GM12874 (cell line): Measurements from ENCODE around the gene FAM114A2.

Source experiments
- TF ChIP-seq, protein P1 (sequence below): IDR thresholded peaks from 2 replicates; pipeline ENCODE4 v1.5.1; 2011; ENCODE audit warnings: low read depth, mild to moderate bottlenecking, control low read depth, low read length, moderate library complexity; ENCODE audit not compliant: insufficient read depth

FAM114A2 gene

DNA sequence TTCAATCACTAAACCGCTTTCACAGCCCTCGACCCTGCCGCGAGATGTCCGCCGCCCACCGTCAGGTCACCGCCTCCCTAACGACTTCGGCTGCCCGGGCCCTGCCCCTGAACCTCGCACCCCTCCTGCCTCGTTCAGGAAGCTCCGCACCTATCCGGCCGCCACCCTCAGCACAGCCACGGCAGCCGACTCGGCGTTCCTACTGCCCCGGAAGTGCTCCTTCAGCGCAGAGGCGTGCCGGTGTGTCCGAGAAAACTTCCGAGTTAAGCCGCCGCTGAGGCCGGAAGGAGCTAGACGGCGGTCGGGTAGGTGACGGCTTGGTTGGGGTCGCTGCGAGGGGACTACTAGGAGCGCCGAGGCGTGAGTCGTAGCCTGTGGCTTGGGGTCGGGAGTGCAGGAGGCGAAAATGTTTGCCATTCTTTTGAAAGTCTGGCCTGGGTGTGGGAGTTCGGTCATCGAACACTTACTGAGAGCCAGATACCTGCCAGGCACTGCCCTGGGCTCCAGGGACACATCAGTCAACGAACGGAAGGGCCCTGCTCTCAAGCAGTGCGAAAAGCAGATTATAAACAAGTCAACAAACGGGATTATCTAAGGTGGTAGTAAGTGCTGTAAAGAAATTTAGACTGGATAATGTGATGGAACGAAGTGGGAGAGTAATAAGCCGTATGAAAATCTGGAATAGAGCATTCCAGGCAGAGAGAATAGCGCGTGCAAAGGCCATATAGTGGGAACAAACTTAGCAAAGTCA, at the start of gene FAM114A2, which contains the start of gene MFAP3:
FAM114A2 (minus strand) TSS at position 204 of the 751 bp plus-strand sequence. CDS start 3,957 bp downstream, outside the sequence.
MFAP3 (plus strand) TSS at position 261 of the 751 bp plus-strand sequence. CDS start 10,756 bp downstream, outside the sequence.
- TF ChIP-seq, protein P1, sequence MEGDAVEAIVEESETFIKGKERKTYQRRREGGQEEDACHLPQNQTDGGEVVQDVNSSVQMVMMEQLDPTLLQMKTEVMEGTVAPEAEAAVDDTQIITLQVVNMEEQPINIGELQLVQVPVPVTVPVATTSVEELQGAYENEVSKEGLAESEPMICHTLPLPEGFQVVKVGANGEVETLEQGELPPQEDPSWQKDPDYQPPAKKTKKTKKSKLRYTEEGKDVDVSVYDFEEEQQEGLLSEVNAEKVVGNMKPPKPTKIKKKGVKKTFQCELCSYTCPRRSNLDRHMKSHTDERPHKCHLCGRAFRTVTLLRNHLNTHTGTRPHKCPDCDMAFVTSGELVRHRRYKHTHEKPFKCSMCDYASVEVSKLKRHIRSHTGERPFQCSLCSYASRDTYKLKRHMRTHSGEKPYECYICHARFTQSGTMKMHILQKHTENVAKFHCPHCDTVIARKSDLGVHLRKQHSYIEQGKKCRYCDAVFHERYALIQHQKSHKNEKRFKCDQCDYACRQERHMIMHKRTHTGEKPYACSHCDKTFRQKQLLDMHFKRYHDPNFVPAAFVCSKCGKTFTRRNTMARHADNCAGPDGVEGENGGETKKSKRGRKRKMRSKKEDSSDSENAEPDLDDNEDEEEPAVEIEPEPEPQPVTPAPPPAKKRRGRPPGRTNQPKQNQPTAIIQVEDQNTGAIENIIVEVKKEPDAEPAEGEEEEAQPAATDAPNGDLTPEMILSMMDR, result no peak

DNA sequence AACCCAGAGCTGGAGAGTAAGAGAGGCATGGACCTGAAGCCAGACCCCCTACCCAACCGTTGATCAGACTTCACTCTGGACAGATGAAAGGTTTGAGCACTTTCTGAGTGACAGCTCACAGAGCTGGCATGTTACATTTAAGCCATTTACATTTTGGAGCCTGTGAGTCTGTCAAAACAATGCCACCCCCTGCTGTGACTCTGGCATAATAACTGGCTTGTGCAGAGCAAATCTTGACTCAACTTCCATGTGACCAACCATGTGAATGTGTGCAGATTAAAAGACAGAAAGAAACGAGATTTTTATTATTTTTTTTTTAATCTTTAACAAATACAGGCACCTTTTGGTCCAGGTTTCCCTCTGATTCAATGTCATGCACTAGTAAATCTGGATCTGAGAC, 48.5 kb upstream of the FAM114A2 start:
- TF ChIP-seq, protein P1, result no peak

DNA sequence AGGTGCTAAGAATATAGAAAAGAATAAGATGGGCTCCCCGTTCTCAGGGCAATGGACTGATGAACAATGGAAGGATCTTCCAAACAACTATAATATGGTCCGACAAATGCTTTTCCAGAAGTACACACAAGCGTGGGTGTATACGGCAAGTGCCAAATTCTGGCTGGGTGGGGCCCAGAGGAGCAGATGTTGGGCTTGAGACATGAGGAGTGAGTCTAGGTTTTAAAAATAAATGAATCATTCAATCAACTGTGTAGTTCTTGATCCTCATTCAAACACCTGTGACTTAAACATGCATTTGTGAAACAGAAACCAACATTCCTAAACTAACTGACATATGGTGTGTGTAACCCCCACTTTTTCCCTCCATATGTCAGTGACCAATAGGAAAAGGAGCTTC, 47.9 kb upstream of the FAM114A2 start:
- TF ChIP-seq, protein P1, result no peak

DNA sequence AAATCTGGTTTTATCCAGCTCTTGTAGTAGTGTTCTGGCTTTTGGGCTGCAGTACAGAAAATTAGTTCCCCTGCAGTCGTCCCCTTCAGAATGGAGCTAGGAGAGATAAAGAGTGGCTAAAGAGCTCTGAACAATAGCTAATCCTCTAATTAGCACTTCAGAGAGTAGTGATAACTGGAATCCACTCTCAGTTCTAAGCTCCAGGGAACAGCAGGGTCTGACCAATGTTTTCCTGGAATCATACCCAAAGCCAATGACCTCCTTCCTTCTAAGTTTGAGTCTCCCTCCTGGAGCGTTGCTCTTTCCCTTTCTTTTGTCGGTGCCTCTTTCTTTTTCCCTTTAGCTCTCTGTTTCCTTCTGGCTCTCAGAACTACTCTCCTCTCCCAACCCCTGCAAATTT, 47.4 kb upstream of the FAM114A2 start:
- TF ChIP-seq, protein P1, result no peak

DNA sequence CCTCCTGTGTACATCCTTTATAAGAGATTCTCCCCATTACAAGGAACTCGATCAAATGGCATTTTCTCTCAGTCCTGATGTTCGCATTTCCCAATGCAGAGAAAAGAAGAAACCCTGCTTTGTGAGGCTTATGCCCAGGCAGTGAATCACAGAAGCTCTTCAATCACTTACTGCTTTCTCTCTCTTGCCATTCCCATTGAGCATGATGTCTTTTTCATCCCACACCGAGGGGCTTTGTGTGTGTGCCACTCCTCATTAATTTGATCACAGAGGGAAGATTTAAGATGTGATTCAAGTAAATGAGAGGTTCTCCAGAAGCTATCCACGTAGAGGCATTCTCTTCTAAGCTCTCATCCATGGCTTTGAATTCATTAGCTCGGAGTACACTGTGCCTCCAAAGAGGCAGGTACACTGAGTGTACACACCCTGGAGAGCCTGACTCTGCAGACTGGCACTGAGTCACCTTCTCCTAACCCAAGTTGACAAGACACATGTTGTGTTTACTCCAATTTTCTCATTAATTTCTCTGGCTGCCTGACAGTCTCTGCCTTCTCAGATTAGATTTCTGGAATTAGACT, 45.4 kb upstream of the FAM114A2 start:
- TF ChIP-seq, protein P1, result no peak

DNA sequence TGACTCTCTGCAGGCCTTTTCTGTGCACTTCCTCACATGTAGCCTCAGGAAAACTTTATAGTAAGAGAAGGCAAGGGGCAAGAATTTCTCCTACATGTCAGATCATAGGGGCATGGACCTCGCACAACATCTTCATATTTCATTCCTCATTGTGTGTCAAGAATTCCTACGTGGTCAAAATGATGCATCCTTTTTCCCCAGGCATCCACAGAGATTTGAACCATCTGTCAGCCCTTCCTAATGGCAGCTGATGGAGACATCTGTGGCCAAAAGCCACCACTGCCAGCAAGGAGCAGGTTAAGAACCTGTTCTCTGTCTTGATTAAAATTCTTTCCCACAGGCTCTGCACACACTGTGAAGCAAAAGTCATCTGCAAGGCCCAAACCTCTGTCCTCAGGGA, 42.5 kb upstream of the FAM114A2 start:
- TF ChIP-seq, protein P1, result no peak

DNA sequence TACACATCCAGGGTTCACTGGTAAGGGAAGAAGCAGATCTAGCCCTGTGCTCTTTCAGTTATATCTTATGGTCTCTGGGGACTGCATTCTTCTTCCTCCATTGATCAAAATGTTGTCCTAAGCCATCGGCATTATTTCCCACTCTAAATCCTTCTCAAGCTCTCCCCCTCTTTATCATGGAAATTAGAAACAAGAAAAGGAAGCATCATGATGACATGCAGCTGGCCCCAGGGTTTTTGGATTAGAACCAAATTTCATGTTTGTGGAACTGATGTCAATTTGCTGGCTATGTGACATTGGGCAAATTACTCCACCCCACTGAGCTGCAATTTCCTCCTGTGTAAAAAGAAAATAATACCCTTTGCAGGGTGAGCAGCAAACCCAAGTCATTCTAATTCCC, 39.6 kb upstream of the FAM114A2 start:
- TF ChIP-seq, protein P1, result no peak
